GM23338 (cell line): ENCODE data around the gene SLC26A1.

Source experiments
- EZH2 ChIP-seq: fragments of 200-600 bp; sonication (generic); IDR thresholded peaks from one replicate; pipeline ENCODE4 v1.8.0; 2017; ENCODE audit warnings: antibody characterized with exemption, mild to moderate bottlenecking, low read depth; ENCODE audit not compliant: unreplicated experiment
- EZH2phosphoT487 ChIP-seq: fragments of 200-600 bp; sonication (generic); IDR thresholded peaks from one replicate; pipeline ENCODE4 v1.8.1; 2018; ENCODE audit warnings: antibody characterized with exemption; ENCODE audit not compliant: unreplicated experiment
- ZNF331 ChIP-seq: fragments of 250-450 bp; sonication (Bioruptor Pico); IDR thresholded peaks from 2 replicates; pipeline ENCODE4 v1.5.0; 2020; ENCODE audit warnings: low read depth, mild to moderate bottlenecking, moderate library complexity
- TF ChIP-seq, protein P1 (sequence below), 2 experiments: fragments of 200-600 bp in 1 of 2; sonication (generic) in 1 of 2; conservative IDR thresholded peaks; 2 replicates each; pipeline versions ENCODE4 v1.5.1 to v1.6.1; 2016 to 2017; ENCODE audit warnings: antibody characterized with exemption in 2 of 2, low read depth in 2 of 2, mild to moderate bottlenecking in 2 of 2, moderate library complexity in 1 of 2

DNA sequence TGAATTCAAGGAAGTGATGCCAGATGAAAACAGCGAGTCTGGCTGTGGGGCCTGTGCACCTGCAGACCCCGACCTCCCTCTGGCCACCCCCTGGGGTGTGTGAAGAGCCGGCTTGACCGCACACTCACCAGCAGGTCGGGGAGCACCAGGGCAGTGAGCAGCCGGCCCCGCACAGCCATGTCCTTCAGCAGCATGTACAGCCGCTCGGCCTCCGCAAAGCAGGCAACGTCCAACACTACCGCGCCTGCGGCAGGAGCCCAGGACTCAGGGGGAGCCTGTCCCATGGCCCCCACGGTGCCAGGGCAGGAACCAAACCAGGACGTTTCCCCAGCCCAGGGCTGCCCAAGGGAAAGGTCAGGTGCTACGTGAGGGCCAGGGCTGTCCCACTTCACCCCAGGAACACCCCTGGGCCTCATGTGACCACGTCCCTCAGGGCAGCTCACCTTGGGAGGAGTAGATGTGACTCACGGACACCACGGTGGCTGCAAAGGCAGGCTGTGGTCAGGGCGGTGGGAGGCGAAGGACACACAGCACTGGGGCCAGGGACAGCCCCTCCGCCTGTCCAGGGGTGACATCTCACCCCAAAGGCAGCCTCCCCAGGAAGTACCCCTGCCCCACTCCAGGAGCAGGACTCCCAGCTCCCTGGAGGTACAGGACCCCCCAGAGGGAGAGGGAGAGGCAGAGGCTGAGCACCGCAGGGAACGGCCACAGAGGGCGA lies 28.0 kb downstream of the SLC26A1 start:
- TF ChIP-seq, protein P1, sequence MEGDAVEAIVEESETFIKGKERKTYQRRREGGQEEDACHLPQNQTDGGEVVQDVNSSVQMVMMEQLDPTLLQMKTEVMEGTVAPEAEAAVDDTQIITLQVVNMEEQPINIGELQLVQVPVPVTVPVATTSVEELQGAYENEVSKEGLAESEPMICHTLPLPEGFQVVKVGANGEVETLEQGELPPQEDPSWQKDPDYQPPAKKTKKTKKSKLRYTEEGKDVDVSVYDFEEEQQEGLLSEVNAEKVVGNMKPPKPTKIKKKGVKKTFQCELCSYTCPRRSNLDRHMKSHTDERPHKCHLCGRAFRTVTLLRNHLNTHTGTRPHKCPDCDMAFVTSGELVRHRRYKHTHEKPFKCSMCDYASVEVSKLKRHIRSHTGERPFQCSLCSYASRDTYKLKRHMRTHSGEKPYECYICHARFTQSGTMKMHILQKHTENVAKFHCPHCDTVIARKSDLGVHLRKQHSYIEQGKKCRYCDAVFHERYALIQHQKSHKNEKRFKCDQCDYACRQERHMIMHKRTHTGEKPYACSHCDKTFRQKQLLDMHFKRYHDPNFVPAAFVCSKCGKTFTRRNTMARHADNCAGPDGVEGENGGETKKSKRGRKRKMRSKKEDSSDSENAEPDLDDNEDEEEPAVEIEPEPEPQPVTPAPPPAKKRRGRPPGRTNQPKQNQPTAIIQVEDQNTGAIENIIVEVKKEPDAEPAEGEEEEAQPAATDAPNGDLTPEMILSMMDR (conservative IDR thresholded peaks at IDR 0.05; ENCODE audit: low read depth in 2 of 2) = no peak
- TF ChIP-seq EZH2 = no peak
- TF ChIP-seq ZNF331 (CRISPR knock-in tag) = no peak
- no peak for TF ChIP-seq EZH2phosphoT487
